K562 (cell line): ENCODE measurements around the gene CALM3. TPM values are rescaled to one million over a fixed set of nuclear protein-coding genes. Genes with fewer than 3 reads are reported as not detected.
A peak's percentile ranks its signal among the peaks of the same experiment; 100 is the strongest.

Source experiments
- ATAC-seq: fragments of 200-7000 bp; cut with Tn5 transposase; 3 replicates; pipeline ENCODE4 v1.9.1; 2020; ENCODE audit warnings: moderate library complexity
- BruUV-seq: library from RNA; stranded (reverse); fragments of 400-500 nt; replicated peaks from 2 replicates; lab custom pipeline; 2021; lab: Mats Ljungman, UMichigan
- CTCF ChIA-PET: fragments of 300-600 bp; formaldehyde crosslinking; extraction: SDS; loops from one replicate; lab custom pipeline; 2021; ENCODE audit warnings: low intra/inter-chr PET ratio; lab: Yijun Ruan, JAX
- POLR2A ChIA-PET: fragments of 300-600, 350-650 bp; sonication (Branson Sonifier 250); formaldehyde crosslinking; extraction: SDS; loops from one replicate; lab custom pipeline; 2021; ENCODE audit warnings: antibody characterized with exemption, inconsistent platforms; lab: Yijun Ruan, JAX
- DNase-seq, 4 experiments: peaks; one replicate each; pipeline versions ENCODE4 v3.0.0 to v3.0.0-alpha.2; 2011 to 2018; ENCODE audit warnings: low spot score in 3 of 4, mixed read lengths in 3 of 4; ENCODE audit errors: extremely low read depth in 1 of 4
- FAIRE-seq: peaks from 2 replicates; lab custom pipeline; 2011; peaks lifted over from hg19 to GRCh38; lab: Jason Lieb, UNC
- H2AFZ ChIP-seq: 2 replicates; pipeline ENCODE4 v1.6.0; 2011; ENCODE audit warnings: low read depth, low read length, control low read depth, inconsistent platforms
- H3K27ac ChIP-seq: fragments of 200-600 bp; 3 replicates; pipeline ENCODE4 v1.8.0; 2011; ENCODE audit warnings: low read depth, mild to moderate bottlenecking, control low read depth, inconsistent platforms, low read length, moderate library complexity, mixed read lengths; ENCODE audit errors: extremely low read depth
- H3K27me3 ChIP-seq, 2 experiments: fragments of 300-600 bp in 1 of 2; 2 replicates in 1 of 2; 3 replicates in 1 of 2; pipeline versions ENCODE4 v1.6.0 to v1.8.0; 2011; ENCODE audit warnings: inconsistent platforms in 2 of 2, low read length in 2 of 2, mild to moderate bottlenecking in 1 of 2, mixed read lengths in 1 of 2, moderate library complexity in 1 of 2; ENCODE audit not compliant: control insufficient read depth in 2 of 2, insufficient read depth in 2 of 2
- H3K36me3 ChIP-seq: fragments of 300-600 bp; 3 replicates; pipeline ENCODE4 v1.8.0; 2011; ENCODE audit warnings: mild to moderate bottlenecking, low read length, inconsistent platforms; ENCODE audit not compliant: control insufficient read depth, insufficient read depth
- H3K4me1 ChIP-seq, 2 experiments: fragments of 200-600 bp in 1 of 2; replicated peaks in 1 of 2; 2 replicates in 1 of 2; 3 replicates in 1 of 2; pipeline versions ENCODE4 v1.5.1 to v1.8.0; 2011; ENCODE audit warnings: inconsistent platforms in 2 of 2, low read length in 2 of 2, mild to moderate bottlenecking in 1 of 2, mixed read lengths in 1 of 2, moderate library complexity in 1 of 2; ENCODE audit not compliant: control insufficient read depth in 2 of 2, insufficient read depth in 2 of 2
- H3K4me2 ChIP-seq: 2 replicates; pipeline ENCODE4 v1.6.1; 2011; ENCODE audit warnings: low read length, control low read depth, inconsistent platforms, mixed read lengths; ENCODE audit not compliant: insufficient read depth
- H3K4me3 ChIP-seq: fragments of 200-600 bp; sonication (generic), shearing (Covaris generic); 2 replicates; pipeline ENCODE4 v1.5.1; 2016; ENCODE audit warnings: control low read depth, inconsistent platforms
- H3K79me2 ChIP-seq: fragments of 200-600 bp; 3 replicates; pipeline ENCODE4 v1.8.0; 2011; ENCODE audit warnings: low read length, inconsistent platforms; ENCODE audit not compliant: control insufficient read depth, insufficient read depth
- H3K9ac ChIP-seq, 2 experiments: 2 replicates each; pipeline versions ENCODE4 v1.6.0 to v1.6.1; 2011; ENCODE audit warnings: low read depth in 2 of 2, low read length in 2 of 2, control low read depth in 1 of 2, inconsistent platforms in 1 of 2, mild to moderate bottlenecking in 1 of 2, mixed read lengths in 1 of 2; ENCODE audit not compliant: insufficient read depth in 1 of 2
- H3K9me1 ChIP-seq: one replicate; pipeline ENCODE4 v1.6.0; 2011; ENCODE audit warnings: inconsistent platforms, mild to moderate bottlenecking, low read length, moderate library complexity; ENCODE audit not compliant: control insufficient read depth, insufficient read depth
- H3K9me3 ChIP-seq: replicated peaks from 2 replicates; pipeline ENCODE4 v1.5.1; 2011; ENCODE audit warnings: low read depth, low read length, inconsistent platforms; ENCODE audit not compliant: control insufficient read depth, insufficient read depth
- H4K20me1 ChIP-seq: replicated peaks from 2 replicates; pipeline ENCODE4 v1.6.1; 2011; ENCODE audit warnings: low read length, inconsistent platforms, mixed read lengths; ENCODE audit not compliant: control insufficient read depth, insufficient read depth
- ADNP ChIP-seq: fragments of 200-800 bp; sonication (Bioruptor generic); IDR thresholded peaks from 2 replicates; pipeline ENCODE4 v1.6.1; 2016; ENCODE audit warnings: missing genetic modification characterization, missing compliant biosample characterization
- BCOR ChIP-seq: fragments of 450-650 bp; IDR thresholded peaks from 2 replicates; pipeline ENCODE4 v1.6.1; 2016
- CBX1 ChIP-seq: sonication (generic); IDR thresholded peaks from 2 replicates; pipeline ENCODE4 v1.6.1; 2016; ENCODE audit warnings: antibody characterized with exemption, low read depth, mild to moderate bottlenecking
- CHD4 ChIP-seq: fragments of 200-600 bp; sonication (generic); IDR thresholded peaks from 3 replicates; pipeline ENCODE4 v1.6.1; 2012; ENCODE audit warnings: low read depth, mild to moderate bottlenecking, mixed read lengths, low read length, inconsistent platforms; ENCODE audit not compliant: insufficient read depth, insufficient replicate concordance, poor library complexity, severe bottlenecking
- CREB1 ChIP-seq, 2 experiments: sonication (generic) in 1 of 2; formaldehyde crosslinking in 1 of 2; IDR thresholded peaks; 2 replicates each; pipeline versions ENCODE4 v1.6.1 to v1.8.0; 2012 to 2022; ENCODE audit warnings: inconsistent platforms in 1 of 2, mild to moderate bottlenecking in 1 of 2, missing genetic modification reagents in 1 of 2, moderate library complexity in 1 of 2
- HDAC2 ChIP-seq: fragments of 450-650 bp; IDR thresholded peaks from 2 replicates; pipeline ENCODE4 v1.6.1; 2016; ENCODE audit warnings: mild to moderate bottlenecking
- HNRNPH1 ChIP-seq: fragments of 200-400 bp; formaldehyde crosslinking; optimal IDR thresholded peaks from 2 replicates; pipeline ENCODE3; 2017; ENCODE audit warnings: low read depth, mild to moderate bottlenecking, low read length, moderate library complexity
- KDM1A ChIP-seq, 2 experiments: fragments of 450-650 bp; IDR thresholded peaks; 2 replicates each; pipeline ENCODE4 v1.6.1; 2016; ENCODE audit warnings: mild to moderate bottlenecking in 2 of 2
- KLF10 ChIP-seq: fragments of 250-450 bp; sonication (Bioruptor Pico); IDR thresholded peaks from 2 replicates; pipeline ENCODE4 v1.6.1; 2021; ENCODE audit warnings: matching md5 sums
- MTA2 ChIP-seq: fragments of 450-650 bp; IDR thresholded peaks from 2 replicates; pipeline ENCODE4 v1.6.1; 2016; ENCODE audit warnings: low read depth
- NR2F6 ChIP-seq: fragments of 450-650 bp; formaldehyde crosslinking; IDR thresholded peaks from 2 replicates; pipeline ENCODE4 v1.4.0; 2020; ENCODE audit warnings: mild to moderate bottlenecking
- POLR2AphosphoS2 ChIP-seq: IDR thresholded peaks from 2 replicates; pipeline ENCODE4 v1.6.1; 2012; ENCODE audit warnings: low read length, improper control_type of control experiment
- RBM25 ChIP-seq: fragments of 200-400 bp; formaldehyde crosslinking; IDR thresholded peaks from 2 replicates; pipeline ENCODE4 v1.6.1; 2018; ENCODE audit warnings: low read length, low read depth, moderate library complexity; ENCODE audit not compliant: severe bottlenecking
- SIRT6 ChIP-seq: IDR thresholded peaks from one replicate; pipeline ENCODE4 v1.6.1; 2012; ENCODE audit warnings: low read depth, mild to moderate bottlenecking, control low read depth, inconsistent platforms, low read length, moderate library complexity
- SMAD2 ChIP-seq: fragments of 150-350 bp; IDR thresholded peaks from 2 replicates; pipeline ENCODE4 v1.6.1; 2014; ENCODE audit warnings: low read depth, mild to moderate bottlenecking, low read length
- TGIF2 ChIP-seq: sonication (generic); formaldehyde crosslinking; IDR thresholded peaks from 2 replicates; pipeline ENCODE4 v1.8.1; 2022; ENCODE audit warnings: mild to moderate bottlenecking, missing genetic modification reagents, moderate library complexity
- THRAP3 ChIP-seq: fragments of 450-650 bp; IDR thresholded peaks from 2 replicates; pipeline ENCODE4 v1.6.1; 2016; ENCODE audit warnings: mild to moderate bottlenecking, inconsistent platforms, borderline replicate concordance
- TSC22D4 ChIP-seq: fragments of 450-650 bp; IDR thresholded peaks from 2 replicates; pipeline ENCODE4 v1.6.1; 2016; ENCODE audit warnings: missing genetic modification characterization, missing biosample characterization, control low read depth
- XRCC4 ChIP-seq: IDR thresholded peaks from one replicate; pipeline ENCODE4 v1.6.1; 2011; ENCODE audit not compliant: insufficient read depth, insufficient read length; ENCODE audit errors: extremely low read depth
- ZNF696 ChIP-seq: fragments of 250-450 bp; sonication (Bioruptor Pico); conservative IDR thresholded peaks from 2 replicates; pipeline ENCODE4 v1.4.0; 2020; ENCODE audit warnings: mild to moderate bottlenecking, moderate library complexity
- ZNF785 ChIP-seq: fragments of 250-450 bp; sonication (Bioruptor Pico); IDR thresholded peaks from 2 replicates; pipeline ENCODE4 v1.4.0; 2020; ENCODE audit warnings: mild to moderate bottlenecking
- WGBS: fragments of 100-300 bp; shearing (Covaris generic); methylation state at CpG from one replicate; pipeline ENCODE4 v1.1.6; 2016; ENCODE audit warnings: low coverage, mixed read lengths; ENCODE audit not compliant: insufficient coverage; ENCODE audit errors: missing lambda C conversion rate; 5-methylcytosine and 5-hydroxymethylcytosine counted together
- in situ Hi-C: fragments of 300-500 bp; cut with MboI; formaldehyde crosslinking; loops from 4 replicates; pipeline ENCODE4 v1.15.0; 2018; ENCODE audit warnings: inconsistent platforms, mixed read lengths
- intact Hi-C: fragments of 100-400 bp; cut with micrococcal nuclease; formaldehyde crosslinking; loops from 2 replicates; pipeline ENCODE4 v1.14.2; 2022
- polyA plus RNA-seq, 8 experiments: library from polyadenylated mRNA; depleted of rRNA in 4 of 8; stranded (reverse) in 5 of 8; unstranded in 3 of 8; fragments of >200 nt; fragmentation: Nextera tagmentation in 2 of 8; fragmentation: Illumina TruSeq in 1 of 8; extraction: Ambion mirVana in 2 of 8; extraction: Trizol in 1 of 8; gene quantifications; 2 replicates each; pipeline versions ENCODE4 v1.2.1 to v1.2.3, GENCODE V29; 2011 to 2014; ENCODE audit warnings: inconsistent platforms in 1 of 8, missing spikeins in 1 of 8
- total RNA-seq, 7 experiments: library from RNA; depleted of rRNA in 6 of 7; stranded (reverse); fragments of >200 nt in 6 of 7; fragmentation: Illumina TruSeq in 2 of 7; extraction: Trizol in 2 of 7; gene quantifications; 2 replicates each; pipeline versions ENCODE4 v1.2.1 to v1.2.3, GENCODE V29; 2011 to 2021; ENCODE audit warnings: low replicate concordance in 1 of 7

The CALM3 gene
- total and polyA plus RNA-seq, 9 of the 15 experiments (the other 6 are each of a cell fraction or from before 2014, with no cell fraction given) = 34.6 to 350 (median 156) TPM

DNA sequence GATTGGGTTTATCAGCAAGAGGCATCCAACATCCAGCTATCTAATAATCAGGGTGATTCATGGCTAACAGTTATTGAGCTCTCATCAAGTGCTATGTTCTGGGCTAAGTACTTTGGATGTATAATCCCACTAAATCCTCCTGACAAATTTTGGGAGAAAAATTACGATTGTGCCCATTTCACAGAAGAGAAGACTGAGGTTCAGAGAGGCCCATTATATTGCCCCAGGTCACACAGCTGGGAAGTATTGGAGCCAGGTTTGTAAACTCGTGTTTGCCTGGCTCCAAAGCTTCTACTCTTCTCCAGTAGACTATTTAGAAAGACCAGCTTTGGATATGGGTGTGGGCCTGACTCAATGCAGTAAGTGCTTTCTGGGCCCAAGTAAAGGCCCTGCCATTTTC is 20.9 kb upstream of the CALM3 start:
- 0% methylated on average over 2 of the region's 2 CpGs for WGBS
- Histone ChIP-seq H3K4me3 (no peak overlapping the region), H3K9me3 (no peaks in the 10 kb centered on the region), H3K79me2 (no peaks in the 10 kb centered on the region), H3K9ac (no peak overlapping the region), H3K27me3 (no peaks in the 10 kb centered on the region), H3K27ac (no peak overlapping the region), H3K36me3 (no peaks in the 10 kb centered on the region), H3K4me1 (peaks cover 0 to 2% of the 10 kb centered on the region in 2 experiments; a peak in 1 of 5 replicates), H3K9me1 (no peaks in the 10 kb centered on the region), H4K20me1 (no peaks in the 10 kb centered on the region), H3K4me2 (no peak overlapping the region), H2AFZ (no peak overlapping the region)
- FAIRE-seq (no peak), DNase-seq (no peak), ATAC-seq (no peak)
- in situ Hi-C loops (no loop called here), intact Hi-C loops (no loop called here)
- BruUV-seq = no TSS peak
- ChIA-PET CTCF (no interaction called here), POLR2A (no interaction called here)
- TF ChIP-seq HNRNPH1 (no peak), ADNP (tag) (peak; percentile 91), ZNF785 (no peak), CHD4 (peak; percentile 72), NR2F6 (no peak), TSC22D4 (tag) (no peak), MTA2 (no peak), BCOR (peak; percentile 90), KLF10 (CRISPR knock-in tag) (no peak), RBM25 (peak; percentile 94), ZNF696 (CRISPR knock-in tag) (no peak), HDAC2 (peak; percentile 52; the same call in 1 of the 2 replicates), CREB1 (IDR thresholded peaks at IDR 0.05) (no peak), CREB1 (CRISPR knock-in tag; IDR thresholded peaks at IDR 0.05) (no peak), SIRT6 (no peak), TGIF2 (CRISPR knock-in tag) (no peak), XRCC4 (no peak), POLR2AphosphoS2 (no peak), SMAD2 (no peak), KDM1A (IDR thresholded peaks at IDR 0.05) (peak; percentile 63 to 68; a peak in 3 of 4 replicates), CBX1 (peak; percentile 75; the same call in 1 of the 2 replicates), THRAP3 (no peak)
